Neural cell (in vitro differentiated cells): ENCODE data around the gene UCKL1. TPM values are rescaled to one million over a fixed set of nuclear protein-coding genes. Genes with fewer than 3 reads are reported as not detected.
"Not testable (repeated sequence)": the region's sequence is repeated elsewhere in the genome, so short reads cannot be mapped to it uniquely, and the experiment has no call there.

Experiments used
- H2AFZ ChIP-seq: fragments of 200-600, 300-800 bp; sonication (generic), shearing (Covaris generic); 2 replicates; pipeline ENCODE4 v1.6.0; 2014; ENCODE audit warnings: low read depth, mild to moderate bottlenecking, antibody characterized with exemption, low read length, moderate library complexity
- H3F3A ChIP-seq: fragments of 200-600 bp; shearing (Covaris generic); 2 replicates; pipeline ENCODE4 v1.6.1; 2016; ENCODE audit warnings: mild to moderate bottlenecking, moderate library complexity, mixed read lengths, antibody characterized with exemption, low read length; ENCODE audit not compliant: insufficient read depth, poor library complexity, severe bottlenecking
- H3K27ac ChIP-seq: fragments of 200-600, 300-800 bp; sonication (generic), shearing (Covaris generic); 2 replicates; pipeline ENCODE4 v1.5.1; 2014; ENCODE audit warnings: mild to moderate bottlenecking, low read length, moderate library complexity
- H3K27me3 ChIP-seq: fragments of 300-800, 200-600 bp; sonication (generic), shearing (Covaris generic); 2 replicates; pipeline ENCODE4 v1.6.0; 2014; ENCODE audit warnings: mild to moderate bottlenecking, low read depth, low read length, moderate library complexity; ENCODE audit not compliant: insufficient read depth
- H3K36me3 ChIP-seq: fragments of 300-800, 200-600 bp; sonication (generic), shearing (Covaris generic); 2 replicates; pipeline ENCODE4 v1.5.1; 2014; ENCODE audit warnings: mild to moderate bottlenecking, antibody characterized with exemption, low read length, moderate library complexity; ENCODE audit not compliant: insufficient read depth
- H3K4me2 ChIP-seq: fragments of 300-800, 200-600 bp; sonication (generic), shearing (Covaris generic); 2 replicates; pipeline ENCODE4 v1.6.0; 2014; ENCODE audit warnings: mild to moderate bottlenecking, low read length
- H3K4me3 ChIP-seq: fragments of 300-800, 200-600 bp; sonication (generic), shearing (Covaris generic); 2 replicates; pipeline ENCODE4 v1.5.1; 2014; ENCODE audit warnings: mild to moderate bottlenecking, low read length, moderate library complexity
- H3K79me2 ChIP-seq: fragments of 200-600 bp; shearing (Covaris generic); replicated peaks from 2 replicates; pipeline ENCODE4 v1.6.0; 2014; ENCODE audit warnings: mild to moderate bottlenecking, low read length, moderate library complexity; ENCODE audit not compliant: insufficient read depth
- H3K9ac ChIP-seq: fragments of 300-800, 200-600 bp; sonication (generic), shearing (Covaris generic); 2 replicates; pipeline ENCODE4 v1.6.1; 2016; ENCODE audit warnings: mild to moderate bottlenecking, low read length, mixed read lengths
- H3K9me2 ChIP-seq: fragments of 200-600 bp; shearing (Covaris generic); 2 replicates; pipeline ENCODE4 v1.6.1; 2016; ENCODE audit warnings: mild to moderate bottlenecking, low read length, mixed read lengths; ENCODE audit not compliant: insufficient read depth
- H3K9me3 ChIP-seq: fragments of 200-600, 300-800 bp; sonication (generic), shearing (Covaris generic); 2 replicates; pipeline ENCODE4 v1.6.1; 2016; ENCODE audit warnings: mild to moderate bottlenecking, mixed run types, low read length, moderate library complexity, mixed read lengths
- H4K20me1 ChIP-seq: fragments of 200-600 bp; shearing (Covaris generic); 2 replicates; pipeline ENCODE4 v1.6.1; 2016; ENCODE audit warnings: mild to moderate bottlenecking, mixed run types; ENCODE audit not compliant: insufficient read depth
- EP300 ChIP-seq: fragments of 450-650 bp; conservative IDR thresholded peaks from 2 replicates; pipeline ENCODE4 v1.6.1; 2014; ENCODE audit warnings: antibody characterized with exemption, mild to moderate bottlenecking, moderate library complexity; ENCODE audit not compliant: poor library complexity, severe bottlenecking
- EZH2 ChIP-seq: fragments of 200-600, 300-800 bp; shearing (Covaris generic), sonication (generic); IDR thresholded peaks from 2 replicates; pipeline ENCODE4 v1.6.1; 2014; ENCODE audit warnings: antibody characterized with exemption, low read length, borderline replicate concordance, mild to moderate bottlenecking; ENCODE audit not compliant: insufficient read depth, poor library complexity, severe bottlenecking
- MXI1 ChIP-seq: fragments of 450-650 bp; conservative IDR thresholded peaks from 2 replicates; pipeline ENCODE4 v1.6.1; 2014; ENCODE audit warnings: antibody characterized with exemption, mild to moderate bottlenecking; ENCODE audit not compliant: poor library complexity, severe bottlenecking
- POLR2AphosphoS5 ChIP-seq: IDR thresholded peaks from 2 replicates; pipeline ENCODE4 v1.6.1; 2012
- RAD21 ChIP-seq: fragments of 450-650 bp; conservative IDR thresholded peaks from 2 replicates; pipeline ENCODE4 v1.6.1; 2014; ENCODE audit warnings: antibody characterized with exemption, mild to moderate bottlenecking, moderate library complexity
- SMC3 ChIP-seq: fragments of 450-650 bp; conservative IDR thresholded peaks from 2 replicates; pipeline ENCODE4 v1.6.1; 2014; ENCODE audit warnings: antibody characterized with exemption, mild to moderate bottlenecking, moderate library complexity; ENCODE audit not compliant: poor library complexity
- TAF1 ChIP-seq: IDR thresholded peaks from 2 replicates; pipeline ENCODE4 v1.6.1; 2012; ENCODE audit warnings: low read depth
- polyA plus RNA-seq: library from polyadenylated mRNA; depleted of rRNA; stranded (reverse); fragments of >200 nt; gene quantifications from 2 replicates; pipeline ENCODE4 v1.2.3, GENCODE V29; 2014
- TF ChIP-seq, protein P1 (sequence below): IDR thresholded peaks from 2 replicates; pipeline ENCODE4 v1.6.1; 2012; ENCODE audit warnings: borderline replicate concordance
- TF ChIP-seq, protein P2 (sequence below): fragments of 450-650 bp; IDR thresholded peaks from 2 replicates; pipeline ENCODE4 v1.5.1; 2014; ENCODE audit warnings: antibody characterized with exemption, mild to moderate bottlenecking, moderate library complexity; ENCODE audit not compliant: poor library complexity, severe bottlenecking

UCKL1 gene
- polyA plus RNA-seq, 1 donor from 2014 or later = 58.9 TPM

DNA sequence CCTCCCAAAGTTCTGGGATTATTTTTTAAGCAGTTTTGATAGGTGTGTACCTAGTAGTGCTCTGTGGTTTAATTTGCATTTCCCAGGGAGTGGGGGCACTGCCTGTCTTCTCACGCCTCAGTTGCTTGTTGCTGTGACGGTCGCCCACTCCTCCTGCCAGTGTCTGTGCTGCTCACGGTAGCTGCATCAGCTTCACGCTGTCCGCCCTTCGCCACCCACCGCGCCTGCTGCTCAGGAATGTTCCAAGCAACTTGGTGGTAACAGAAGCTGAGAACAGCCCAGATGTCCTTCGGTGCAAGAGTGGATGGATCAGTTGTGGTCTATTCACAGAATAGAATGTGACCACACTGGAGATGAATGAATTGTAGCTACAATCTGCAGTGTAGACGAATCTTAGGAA, 38.4 kb downstream of the UCKL1 start:
- Histone ChIP-seq H3K9ac (no peak overlapping the region), H3F3A (no peaks in the 10 kb centered on the region), H3K9me3 (no peaks in the 10 kb centered on the region), H3K9me2 (no peaks in the 10 kb centered on the region), H3K79me2 (peaks cover 20% of the 10 kb centered on the region), H3K4me3 (no peak overlapping the region), H3K27ac (no peak overlapping the region), H2AFZ (no peak overlapping the region), H3K27me3 (no peaks in the 10 kb centered on the region), H3K36me3 (no peaks in the 10 kb centered on the region), H4K20me1 (peaks cover 2% of the 10 kb centered on the region), H3K4me2 (no peak overlapping the region)
- no peak for TF ChIP-seq MXI1
- TF ChIP-seq EP300 = no peak
- TF ChIP-seq, protein P1, sequence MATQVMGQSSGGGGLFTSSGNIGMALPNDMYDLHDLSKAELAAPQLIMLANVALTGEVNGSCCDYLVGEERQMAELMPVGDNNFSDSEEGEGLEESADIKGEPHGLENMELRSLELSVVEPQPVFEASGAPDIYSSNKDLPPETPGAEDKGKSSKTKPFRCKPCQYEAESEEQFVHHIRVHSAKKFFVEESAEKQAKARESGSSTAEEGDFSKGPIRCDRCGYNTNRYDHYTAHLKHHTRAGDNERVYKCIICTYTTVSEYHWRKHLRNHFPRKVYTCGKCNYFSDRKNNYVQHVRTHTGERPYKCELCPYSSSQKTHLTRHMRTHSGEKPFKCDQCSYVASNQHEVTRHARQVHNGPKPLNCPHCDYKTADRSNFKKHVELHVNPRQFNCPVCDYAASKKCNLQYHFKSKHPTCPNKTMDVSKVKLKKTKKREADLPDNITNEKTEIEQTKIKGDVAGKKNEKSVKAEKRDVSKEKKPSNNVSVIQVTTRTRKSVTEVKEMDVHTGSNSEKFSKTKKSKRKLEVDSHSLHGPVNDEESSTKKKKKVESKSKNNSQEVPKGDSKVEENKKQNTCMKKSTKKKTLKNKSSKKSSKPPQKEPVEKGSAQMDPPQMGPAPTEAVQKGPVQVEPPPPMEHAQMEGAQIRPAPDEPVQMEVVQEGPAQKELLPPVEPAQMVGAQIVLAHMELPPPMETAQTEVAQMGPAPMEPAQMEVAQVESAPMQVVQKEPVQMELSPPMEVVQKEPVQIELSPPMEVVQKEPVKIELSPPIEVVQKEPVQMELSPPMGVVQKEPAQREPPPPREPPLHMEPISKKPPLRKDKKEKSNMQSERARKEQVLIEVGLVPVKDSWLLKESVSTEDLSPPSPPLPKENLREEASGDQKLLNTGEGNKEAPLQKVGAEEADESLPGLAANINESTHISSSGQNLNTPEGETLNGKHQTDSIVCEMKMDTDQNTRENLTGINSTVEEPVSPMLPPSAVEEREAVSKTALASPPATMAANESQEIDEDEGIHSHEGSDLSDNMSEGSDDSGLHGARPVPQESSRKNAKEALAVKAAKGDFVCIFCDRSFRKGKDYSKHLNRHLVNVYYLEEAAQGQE = no peak
- no peak for TF ChIP-seq POLR2AphosphoS5
- TF ChIP-seq SMC3 = no peak
- TF ChIP-seq, protein P2, sequence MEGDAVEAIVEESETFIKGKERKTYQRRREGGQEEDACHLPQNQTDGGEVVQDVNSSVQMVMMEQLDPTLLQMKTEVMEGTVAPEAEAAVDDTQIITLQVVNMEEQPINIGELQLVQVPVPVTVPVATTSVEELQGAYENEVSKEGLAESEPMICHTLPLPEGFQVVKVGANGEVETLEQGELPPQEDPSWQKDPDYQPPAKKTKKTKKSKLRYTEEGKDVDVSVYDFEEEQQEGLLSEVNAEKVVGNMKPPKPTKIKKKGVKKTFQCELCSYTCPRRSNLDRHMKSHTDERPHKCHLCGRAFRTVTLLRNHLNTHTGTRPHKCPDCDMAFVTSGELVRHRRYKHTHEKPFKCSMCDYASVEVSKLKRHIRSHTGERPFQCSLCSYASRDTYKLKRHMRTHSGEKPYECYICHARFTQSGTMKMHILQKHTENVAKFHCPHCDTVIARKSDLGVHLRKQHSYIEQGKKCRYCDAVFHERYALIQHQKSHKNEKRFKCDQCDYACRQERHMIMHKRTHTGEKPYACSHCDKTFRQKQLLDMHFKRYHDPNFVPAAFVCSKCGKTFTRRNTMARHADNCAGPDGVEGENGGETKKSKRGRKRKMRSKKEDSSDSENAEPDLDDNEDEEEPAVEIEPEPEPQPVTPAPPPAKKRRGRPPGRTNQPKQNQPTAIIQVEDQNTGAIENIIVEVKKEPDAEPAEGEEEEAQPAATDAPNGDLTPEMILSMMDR = no peak
- no peak for TF ChIP-seq TAF1
- TF ChIP-seq RAD21 = no peak
- no peak for TF ChIP-seq EZH2

DNA sequence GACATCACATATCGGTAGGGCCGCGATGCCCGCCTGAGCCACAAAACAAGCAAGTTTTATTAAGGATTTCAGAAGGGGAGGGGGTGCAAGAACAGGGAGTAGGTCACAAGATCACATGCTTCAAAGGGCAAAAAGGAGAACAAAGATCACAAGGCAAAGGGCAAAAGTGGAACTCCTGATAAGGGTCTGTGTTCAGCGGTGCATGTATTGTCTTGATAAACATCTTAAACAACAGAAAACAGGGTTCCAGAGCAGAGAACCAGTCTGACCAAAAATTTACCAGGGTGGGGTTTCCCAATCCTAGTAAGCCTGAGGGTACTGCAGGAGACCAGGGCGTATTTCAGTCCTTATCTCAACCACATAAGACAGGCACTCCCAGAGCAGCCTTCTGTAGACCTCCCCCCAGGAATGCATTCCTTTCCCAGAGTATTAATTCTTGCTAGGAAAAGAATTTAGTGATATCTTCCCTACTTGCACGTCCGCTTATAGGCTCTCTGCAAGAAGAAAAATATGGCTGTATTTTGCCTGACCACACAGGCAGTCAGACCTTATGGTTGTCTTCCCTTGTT, 39.8 kb downstream of the UCKL1 start:
- not testable (repeated sequence) for H3K4me2 ChIP-seq, H3K4me3 ChIP-seq, H3K27ac ChIP-seq, H3K27me3 ChIP-seq, H3K9ac ChIP-seq, H2AFZ ChIP-seq, H3F3A ChIP-seq, H3K9me2 ChIP-seq, H3K36me3 ChIP-seq, H3K9me3 ChIP-seq, H4K20me1 ChIP-seq
- peaks cover 30% of the 10 kb centered on the region for H3K79me2 ChIP-seq

DNA sequence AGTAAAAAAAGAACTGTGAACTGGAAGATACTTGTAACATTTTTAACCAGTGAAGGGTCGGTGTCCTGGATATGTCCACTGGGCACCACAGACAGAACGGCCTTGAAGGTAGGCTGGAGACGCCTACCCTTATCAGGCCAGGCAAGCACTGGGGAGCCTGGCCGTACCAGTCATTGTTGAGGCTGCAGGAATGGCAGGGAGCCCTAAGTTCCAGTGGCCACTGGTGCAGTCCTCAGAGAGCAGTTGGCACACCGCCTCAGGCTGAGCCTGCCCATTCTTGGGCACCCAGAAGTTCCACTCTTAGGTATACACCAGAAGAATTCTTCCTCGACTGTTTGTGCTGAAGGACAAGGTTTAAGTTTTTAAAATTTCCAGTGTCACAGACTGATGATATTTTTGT, 40.7 kb downstream of the UCKL1 start:
- TF ChIP-seq TAF1 (no peak), POLR2AphosphoS5 (no peak), MXI1 (no peak)
- TF ChIP-seq, protein P2 = no peak
- TF ChIP-seq, protein P1 = no peak
- no peaks in the 10 kb centered on the region for H3K27me3 ChIP-seq
- H3F3A ChIP-seq = no peaks in the 10 kb centered on the region
- H3K36me3 ChIP-seq = no peaks in the 10 kb centered on the region
- no peak overlapping the region for H3K4me3 ChIP-seq
- peaks cover 2% of the 10 kb centered on the region for H4K20me1 ChIP-seq
- no peak overlapping the region for H3K27ac ChIP-seq
- peaks cover 32% of the 10 kb centered on the region for H3K79me2 ChIP-seq
- no peak overlapping the region for H3K9ac ChIP-seq
- no peak overlapping the region for H2AFZ ChIP-seq
- H3K9me3 ChIP-seq = no peaks in the 10 kb centered on the region
- H3K9me2 ChIP-seq = no peaks in the 10 kb centered on the region
- no peak overlapping the region for H3K4me2 ChIP-seq
